K562 (cell line): ENCODE results near the gene FASTKD1. TPM values are rescaled to one million over a fixed set of nuclear protein-coding genes. Genes with fewer than 3 reads are reported as not detected.
"Not testable (repeated sequence)": the region's sequence is repeated elsewhere in the genome, so short reads cannot be mapped to it uniquely, and the experiment has no call there.

Experiments used
- ATAC-seq: fragments of 200-7000 bp; cut with Tn5 transposase; 3 replicates; pipeline ENCODE4 v1.9.1; 2020; ENCODE audit warnings: moderate library complexity
- BruUV-seq: library from RNA; stranded (reverse); fragments of 400-500 nt; replicated peaks from 2 replicates; lab custom pipeline; 2021; lab: Mats Ljungman, UMichigan
- CTCF ChIA-PET: fragments of 300-600 bp; formaldehyde crosslinking; extraction: SDS; loops from one replicate; lab custom pipeline; 2021; ENCODE audit warnings: low intra/inter-chr PET ratio; lab: Yijun Ruan, JAX
- POLR2A ChIA-PET: fragments of 300-600, 350-650 bp; sonication (Branson Sonifier 250); formaldehyde crosslinking; extraction: SDS; loops from one replicate; lab custom pipeline; 2021; ENCODE audit warnings: antibody characterized with exemption, inconsistent platforms; lab: Yijun Ruan, JAX
- DNase-seq, 4 experiments: peaks; one replicate each; pipeline versions ENCODE4 v3.0.0 to v3.0.0-alpha.2; 2011 to 2018; ENCODE audit warnings: low spot score in 3 of 4, mixed read lengths in 3 of 4; ENCODE audit errors: extremely low read depth in 1 of 4
- FAIRE-seq: peaks from 2 replicates; lab custom pipeline; 2011; peaks lifted over from hg19 to GRCh38; lab: Jason Lieb, UNC
- H2AFZ ChIP-seq: 2 replicates; pipeline ENCODE4 v1.6.0; 2011; ENCODE audit warnings: low read depth, low read length, control low read depth, inconsistent platforms
- H3K27ac ChIP-seq: fragments of 200-600 bp; 3 replicates; pipeline ENCODE4 v1.8.0; 2011; ENCODE audit warnings: low read depth, mild to moderate bottlenecking, control low read depth, inconsistent platforms, low read length, moderate library complexity, mixed read lengths; ENCODE audit errors: extremely low read depth
- H3K27me3 ChIP-seq, 2 experiments: fragments of 300-600 bp in 1 of 2; 2 replicates in 1 of 2; 3 replicates in 1 of 2; pipeline versions ENCODE4 v1.6.0 to v1.8.0; 2011; ENCODE audit warnings: inconsistent platforms in 2 of 2, low read length in 2 of 2, mild to moderate bottlenecking in 1 of 2, mixed read lengths in 1 of 2, moderate library complexity in 1 of 2; ENCODE audit not compliant: control insufficient read depth in 2 of 2, insufficient read depth in 2 of 2
- H3K36me3 ChIP-seq: fragments of 300-600 bp; 3 replicates; pipeline ENCODE4 v1.8.0; 2011; ENCODE audit warnings: mild to moderate bottlenecking, low read length, inconsistent platforms; ENCODE audit not compliant: control insufficient read depth, insufficient read depth
- H3K4me1 ChIP-seq, 2 experiments: fragments of 200-600 bp in 1 of 2; replicated peaks in 1 of 2; 2 replicates in 1 of 2; 3 replicates in 1 of 2; pipeline versions ENCODE4 v1.5.1 to v1.8.0; 2011; ENCODE audit warnings: inconsistent platforms in 2 of 2, low read length in 2 of 2, mild to moderate bottlenecking in 1 of 2, mixed read lengths in 1 of 2, moderate library complexity in 1 of 2; ENCODE audit not compliant: control insufficient read depth in 2 of 2, insufficient read depth in 2 of 2
- H3K4me2 ChIP-seq: 2 replicates; pipeline ENCODE4 v1.6.1; 2011; ENCODE audit warnings: low read length, control low read depth, inconsistent platforms, mixed read lengths; ENCODE audit not compliant: insufficient read depth
- H3K4me3 ChIP-seq: fragments of 200-600 bp; sonication (generic), shearing (Covaris generic); 2 replicates; pipeline ENCODE4 v1.5.1; 2016; ENCODE audit warnings: control low read depth, inconsistent platforms
- H3K79me2 ChIP-seq: fragments of 200-600 bp; 3 replicates; pipeline ENCODE4 v1.8.0; 2011; ENCODE audit warnings: low read length, inconsistent platforms; ENCODE audit not compliant: control insufficient read depth, insufficient read depth
- H3K9ac ChIP-seq, 2 experiments: 2 replicates each; pipeline versions ENCODE4 v1.6.0 to v1.6.1; 2011; ENCODE audit warnings: low read depth in 2 of 2, low read length in 2 of 2, control low read depth in 1 of 2, inconsistent platforms in 1 of 2, mild to moderate bottlenecking in 1 of 2, mixed read lengths in 1 of 2; ENCODE audit not compliant: insufficient read depth in 1 of 2
- H3K9me1 ChIP-seq: one replicate; pipeline ENCODE4 v1.6.0; 2011; ENCODE audit warnings: inconsistent platforms, mild to moderate bottlenecking, low read length, moderate library complexity; ENCODE audit not compliant: control insufficient read depth, insufficient read depth
- H3K9me3 ChIP-seq: replicated peaks from 2 replicates; pipeline ENCODE4 v1.5.1; 2011; ENCODE audit warnings: low read depth, low read length, inconsistent platforms; ENCODE audit not compliant: control insufficient read depth, insufficient read depth
- H4K20me1 ChIP-seq: replicated peaks from 2 replicates; pipeline ENCODE4 v1.6.1; 2011; ENCODE audit warnings: low read length, inconsistent platforms, mixed read lengths; ENCODE audit not compliant: control insufficient read depth, insufficient read depth
- BRD9 ChIP-seq: fragments of 450-650 bp; IDR thresholded peaks from 2 replicates; pipeline ENCODE4 v1.6.1; 2018; ENCODE audit warnings: low read depth; ENCODE audit not compliant: partially characterized antibody
- ESRRB ChIP-seq: fragments of 250-450 bp; sonication (Bioruptor Pico); IDR thresholded peaks from 2 replicates; pipeline ENCODE4 v1.5.0; 2020; ENCODE audit warnings: mild to moderate bottlenecking, moderate library complexity, borderline replicate concordance
- MEIS2 ChIP-seq: fragments of 450-650 bp; IDR thresholded peaks from 2 replicates; pipeline ENCODE4 v1.6.1; 2014; ENCODE audit warnings: mild to moderate bottlenecking; ENCODE audit not compliant: partially characterized antibody
- NFIX ChIP-seq: fragments of 250-450 bp; sonication (Bioruptor Pico); IDR thresholded peaks from 2 replicates; pipeline ENCODE4 v1.4.0; 2020; ENCODE audit warnings: low read depth, mild to moderate bottlenecking, moderate library complexity
- XRCC5 ChIP-seq: fragments of 200-400 bp; formaldehyde crosslinking; IDR thresholded peaks from 2 replicates; pipeline ENCODE4 v1.6.1; 2017; ENCODE audit warnings: low read depth, mild to moderate bottlenecking, low read length
- whole genome bisulfite sequencing: fragments of 100-300 bp; shearing (Covaris generic); methylation state at CpG from one replicate; pipeline ENCODE4 v1.1.6; 2016; ENCODE audit warnings: low coverage, mixed read lengths; ENCODE audit not compliant: insufficient coverage; ENCODE audit errors: missing lambda C conversion rate; 5-methylcytosine and 5-hydroxymethylcytosine counted together
- in situ Hi-C: fragments of 300-500 bp; cut with MboI; formaldehyde crosslinking; loops from 4 replicates; pipeline ENCODE4 v1.15.0; 2018; ENCODE audit warnings: inconsistent platforms, mixed read lengths
- intact Hi-C: fragments of 100-400 bp; cut with micrococcal nuclease; formaldehyde crosslinking; loops from 2 replicates; pipeline ENCODE4 v1.14.2; 2022
- polyA plus RNA-seq, 8 experiments: library from polyadenylated mRNA; depleted of rRNA in 4 of 8; stranded (reverse) in 5 of 8; unstranded in 3 of 8; fragments of >200 nt; fragmentation: Nextera tagmentation in 2 of 8; fragmentation: Illumina TruSeq in 1 of 8; extraction: Ambion mirVana in 2 of 8; extraction: Trizol in 1 of 8; gene quantifications; 2 replicates each; pipeline versions ENCODE4 v1.2.1 to v1.2.3, GENCODE V29; 2011 to 2014; ENCODE audit warnings: inconsistent platforms in 1 of 8, missing spikeins in 1 of 8
- total RNA-seq, 7 experiments: library from RNA; depleted of rRNA in 6 of 7; stranded (reverse); fragments of >200 nt in 6 of 7; fragmentation: Illumina TruSeq in 2 of 7; extraction: Trizol in 2 of 7; gene quantifications; 2 replicates each; pipeline versions ENCODE4 v1.2.1 to v1.2.3, GENCODE V29; 2011 to 2021; ENCODE audit warnings: low replicate concordance in 1 of 7
- TF ChIP-seq, protein P1 (sequence below): fragments of 450-650 bp; formaldehyde crosslinking; IDR thresholded peaks from 2 replicates; pipeline ENCODE4 v1.4.0; 2022; ENCODE audit warnings: missing genetic modification characterization

Gene FASTKD1
- total and polyA plus RNA-seq, 9 of the 15 experiments (the other 6 are each of a cell fraction or from before 2014, with no cell fraction given) = 63.5 to 134 (median 119) TPM

DNA sequence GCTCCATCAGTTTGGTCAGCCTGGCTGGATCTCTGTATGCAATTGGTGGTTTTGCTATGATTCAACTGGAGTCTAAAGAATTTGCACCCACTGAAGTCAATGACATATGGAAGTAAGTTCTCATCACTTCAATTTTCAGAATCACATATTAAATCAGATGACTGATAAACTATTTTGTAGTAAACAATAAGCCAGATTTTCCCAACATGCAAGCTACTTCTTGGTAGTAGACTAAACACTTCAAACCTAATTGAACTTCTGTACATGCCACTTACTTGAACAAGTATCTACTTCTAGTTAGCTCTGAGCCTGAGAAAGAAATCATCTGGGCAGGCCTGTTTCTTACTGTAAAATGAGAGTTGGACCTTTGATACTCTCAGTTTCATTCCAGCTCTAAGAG is 52.8 kb downstream of the FASTKD1 start (continued):
- TF ChIP-seq, protein P1, sequence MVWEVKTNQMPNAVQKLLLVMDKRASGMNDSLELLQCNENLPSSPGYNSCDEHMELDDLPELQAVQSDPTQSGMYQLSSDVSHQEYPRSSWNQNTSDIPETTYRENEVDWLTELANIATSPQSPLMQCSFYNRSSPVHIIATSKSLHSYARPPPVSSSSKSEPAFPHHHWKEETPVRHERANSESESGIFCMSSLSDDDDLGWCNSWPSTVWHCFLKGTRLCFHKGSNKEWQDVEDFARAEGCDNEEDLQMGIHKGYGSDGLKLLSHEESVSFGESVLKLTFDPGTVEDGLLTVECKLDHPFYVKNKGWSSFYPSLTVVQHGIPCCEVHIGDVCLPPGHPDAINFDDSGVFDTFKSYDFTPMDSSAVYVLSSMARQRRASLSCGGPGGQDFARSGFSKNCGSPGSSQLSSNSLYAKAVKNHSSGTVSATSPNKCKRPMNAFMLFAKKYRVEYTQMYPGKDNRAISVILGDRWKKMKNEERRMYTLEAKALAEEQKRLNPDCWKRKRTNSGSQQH (CRISPR knock-in tag) = no peak
- TF ChIP-seq BRD9 = no peak
- TF ChIP-seq XRCC5 = no peak
- no peak for TF ChIP-seq NFIX (CRISPR knock-in tag)
- TF ChIP-seq ESRRB (CRISPR knock-in tag) = no peak

DNA sequence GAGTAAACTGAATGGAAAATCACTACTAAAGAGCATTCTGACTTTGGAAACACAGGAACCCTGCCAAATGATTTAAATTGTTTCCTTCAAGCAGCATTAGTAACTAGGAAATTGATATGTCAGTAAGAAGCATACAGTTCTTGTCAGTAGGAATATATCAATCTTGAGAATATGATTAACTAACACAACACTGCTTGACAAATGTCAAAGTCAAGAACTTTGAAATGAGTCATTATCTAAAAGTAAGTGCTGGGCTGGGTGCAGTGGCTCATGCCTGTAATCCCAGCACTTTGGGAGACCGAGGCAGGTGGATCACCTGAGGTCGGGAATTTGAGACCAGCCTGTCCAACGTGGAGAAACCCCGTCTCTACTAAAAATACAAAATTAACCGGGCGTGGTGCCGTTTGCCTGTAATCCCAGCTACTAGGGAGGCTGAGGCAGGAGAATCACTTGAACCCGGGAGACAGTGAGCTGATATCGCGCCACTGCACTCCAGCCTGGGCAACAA is 57.1 kb downstream of the FASTKD1 start:
- H3K27me3 ChIP-seq, CTCF ChIA-PET, H3K9me3 ChIP-seq, in situ Hi-C loops, H3K4me2 ChIP-seq, H3K27ac ChIP-seq, DNase-seq, H3K9ac ChIP-seq, H3K79me2 ChIP-seq, BruUV-seq, H3K4me3 ChIP-seq, ATAC-seq, FAIRE-seq, H2AFZ ChIP-seq, intact Hi-C loops, H4K20me1 ChIP-seq, H3K9me1 ChIP-seq, POLR2A ChIA-PET, H3K4me1 ChIP-seq, H3K36me3 ChIP-seq: not testable (repeated sequence)
- TF ChIP-seq MEIS2 = peak; percentile 11
- WGBS = 53% methylated on average over 10 of the region's 10 CpGs
